NOMO-1 treated with DMSO at 0.1 percent for 48 hours (cell line): ENCODE results near the gene CD248.
A peak's percentile ranks its signal among the peaks of the same experiment; 100 is the strongest.
"Not testable (repeated sequence)": the region's sequence is repeated elsewhere in the genome, so short reads cannot be mapped to it uniquely, and the experiment has no call there.

Experiments
- DNase-seq: peaks from one replicate; lab custom pipeline; 2025; ENCODE audit not compliant: unreplicated experiment; lab: John Stamatoyannopoulos, UW

The CD248 gene, protein sequence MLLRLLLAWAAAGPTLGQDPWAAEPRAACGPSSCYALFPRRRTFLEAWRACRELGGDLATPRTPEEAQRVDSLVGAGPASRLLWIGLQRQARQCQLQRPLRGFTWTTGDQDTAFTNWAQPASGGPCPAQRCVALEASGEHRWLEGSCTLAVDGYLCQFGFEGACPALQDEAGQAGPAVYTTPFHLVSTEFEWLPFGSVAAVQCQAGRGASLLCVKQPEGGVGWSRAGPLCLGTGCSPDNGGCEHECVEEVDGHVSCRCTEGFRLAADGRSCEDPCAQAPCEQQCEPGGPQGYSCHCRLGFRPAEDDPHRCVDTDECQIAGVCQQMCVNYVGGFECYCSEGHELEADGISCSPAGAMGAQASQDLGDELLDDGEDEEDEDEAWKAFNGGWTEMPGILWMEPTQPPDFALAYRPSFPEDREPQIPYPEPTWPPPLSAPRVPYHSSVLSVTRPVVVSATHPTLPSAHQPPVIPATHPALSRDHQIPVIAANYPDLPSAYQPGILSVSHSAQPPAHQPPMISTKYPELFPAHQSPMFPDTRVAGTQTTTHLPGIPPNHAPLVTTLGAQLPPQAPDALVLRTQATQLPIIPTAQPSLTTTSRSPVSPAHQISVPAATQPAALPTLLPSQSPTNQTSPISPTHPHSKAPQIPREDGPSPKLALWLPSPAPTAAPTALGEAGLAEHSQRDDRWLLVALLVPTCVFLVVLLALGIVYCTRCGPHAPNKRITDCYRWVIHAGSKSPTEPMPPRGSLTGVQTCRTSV

DNA sequence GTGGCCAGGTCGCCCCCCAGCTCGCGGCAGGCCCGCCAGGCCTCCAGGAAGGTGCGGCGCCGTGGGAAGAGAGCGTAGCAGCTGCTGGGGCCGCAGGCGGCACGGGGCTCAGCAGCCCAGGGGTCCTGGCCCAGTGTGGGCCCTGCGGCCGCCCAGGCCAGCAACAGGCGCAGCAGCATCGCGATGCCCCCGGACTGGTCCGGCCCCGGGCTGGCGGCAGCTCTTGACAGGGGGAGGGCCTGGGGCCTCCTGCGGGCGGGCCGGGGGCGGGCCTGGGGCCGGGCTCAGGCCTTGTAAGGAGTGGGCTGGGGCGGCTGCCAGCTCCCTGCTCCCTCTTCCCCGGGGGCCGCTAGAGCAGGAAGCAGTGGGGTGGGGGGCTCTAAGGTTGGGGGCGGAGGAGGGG, at the start of gene CD248:
Gene CD248 (minus strand): TSS at position 196 of the 403 bp plus-strand sequence. CDS start 17 bp downstream, at position 179.
- no peak for DNase-seq

DNA sequence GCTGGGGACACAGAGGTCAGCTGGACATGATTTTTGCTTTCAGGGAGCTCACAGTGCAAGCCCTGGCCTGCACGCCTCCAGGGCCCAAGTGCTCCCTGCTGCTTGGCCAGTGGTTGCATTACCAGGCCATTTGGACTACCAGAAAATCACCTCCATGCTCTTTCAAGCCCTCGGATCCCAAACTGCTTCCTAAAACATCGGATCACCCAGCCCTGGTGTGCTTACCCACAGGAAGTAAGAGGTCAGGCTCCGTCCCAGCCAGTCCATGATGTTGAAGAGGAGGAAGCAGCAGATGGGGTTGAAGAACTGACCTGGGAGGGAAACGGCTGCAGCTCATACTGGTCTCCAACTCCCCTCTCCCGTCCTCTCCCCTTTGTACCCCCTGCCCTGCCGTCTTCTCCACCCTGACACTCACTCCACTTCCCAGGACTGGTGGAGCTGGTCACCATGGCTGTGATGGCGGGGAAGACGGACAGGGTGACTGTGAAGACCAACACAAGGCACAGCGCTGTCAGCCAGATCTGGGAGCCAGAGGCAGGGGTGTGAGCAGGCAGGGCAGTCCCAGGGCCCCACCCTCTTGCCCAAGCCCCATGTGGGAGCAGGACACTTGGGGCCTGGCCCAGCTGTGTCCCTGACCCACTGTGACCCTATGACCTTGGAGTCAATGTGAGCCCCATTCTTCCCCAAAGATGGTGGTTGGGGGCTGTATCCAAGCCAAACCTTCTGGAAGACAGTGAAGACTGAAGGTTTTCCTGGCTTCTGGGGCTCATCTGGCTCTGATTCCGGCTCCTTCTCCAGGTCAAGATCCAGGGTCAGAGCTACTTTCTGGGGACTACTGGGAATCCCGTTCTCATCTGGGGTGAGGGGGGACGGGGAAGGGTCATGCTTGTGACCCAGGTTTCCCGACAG, 49.1 kb upstream of the CD248 start:
- DNase-seq = no peak

DNA sequence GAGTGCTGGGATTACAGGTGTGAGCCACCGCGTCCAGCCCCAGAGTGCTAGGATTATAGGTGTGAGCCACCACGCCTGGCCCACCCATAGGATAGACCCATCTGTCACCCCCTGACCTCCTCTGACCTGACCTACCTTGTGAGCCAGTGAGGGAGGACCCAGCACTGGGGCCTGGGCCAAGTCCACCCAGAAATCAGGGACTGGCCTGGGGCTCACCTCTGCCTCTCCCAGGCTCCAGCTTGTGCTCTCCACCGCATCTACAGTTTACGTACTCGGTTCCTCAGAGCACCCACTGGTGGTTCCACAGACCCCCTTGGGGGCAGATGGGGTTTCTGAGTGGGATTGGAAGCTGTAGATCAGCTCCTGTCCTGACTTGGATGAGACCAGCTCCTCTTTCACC, 48.3 kb upstream of the CD248 start:
- no peak for DNase-seq

DNA sequence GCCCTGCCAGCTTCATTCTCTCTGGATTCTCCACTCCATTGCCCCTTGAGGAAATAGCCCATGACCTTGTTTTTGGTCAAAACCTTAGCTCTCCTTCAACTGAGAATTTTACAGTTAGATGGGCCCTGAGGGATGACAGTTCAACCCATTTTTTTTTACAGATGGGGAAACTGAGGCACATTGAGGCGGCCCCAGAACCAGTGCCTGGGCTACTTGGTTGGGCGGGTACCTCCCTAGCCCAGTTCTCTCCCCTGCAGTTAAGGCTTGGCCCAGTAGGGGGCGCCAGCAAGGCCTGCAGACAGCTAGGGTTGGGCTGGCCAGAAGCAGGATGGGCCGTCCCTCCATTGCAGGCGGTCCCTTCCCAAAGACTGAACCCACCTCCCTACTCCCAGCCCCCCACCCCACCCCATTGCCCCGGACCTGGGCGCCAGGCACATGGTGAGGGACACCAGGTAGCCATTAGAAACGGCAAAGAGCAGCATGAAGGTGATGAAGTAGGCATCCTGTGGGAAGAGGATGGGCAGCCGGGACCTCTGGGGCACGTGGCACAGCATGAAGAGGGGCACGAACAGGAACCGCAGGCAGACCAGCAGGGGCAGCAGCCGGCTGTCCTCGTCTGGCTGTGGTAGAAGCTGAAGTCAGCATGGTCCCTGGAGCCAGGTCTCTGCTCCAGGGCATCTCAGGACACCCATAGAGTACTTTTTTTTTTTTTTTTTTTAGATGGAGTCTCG, 47.1 kb upstream of the CD248 start:
- DNase-seq = no peak

DNA sequence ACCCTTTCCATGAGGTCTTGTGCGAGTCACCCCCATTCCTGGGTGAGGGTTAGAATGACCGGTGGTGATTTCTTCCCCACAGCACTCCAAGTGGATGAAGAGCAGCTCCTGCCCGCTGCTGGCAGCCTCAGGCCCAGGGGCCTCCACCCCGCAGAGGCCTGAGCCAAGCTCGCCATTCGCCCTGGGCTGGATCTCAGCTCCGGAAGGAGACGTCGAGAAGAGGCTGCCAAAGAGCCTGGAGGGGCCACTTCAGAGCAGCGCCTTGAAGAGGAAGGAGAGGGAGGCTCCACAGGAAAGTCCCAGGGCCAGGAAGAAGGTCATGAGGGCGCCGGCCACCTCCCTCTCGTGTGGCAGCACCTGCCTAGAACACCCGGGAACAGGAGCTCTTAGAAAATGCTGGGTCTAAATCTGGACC, 46.4 kb upstream of the CD248 start:
- no peak for DNase-seq

DNA sequence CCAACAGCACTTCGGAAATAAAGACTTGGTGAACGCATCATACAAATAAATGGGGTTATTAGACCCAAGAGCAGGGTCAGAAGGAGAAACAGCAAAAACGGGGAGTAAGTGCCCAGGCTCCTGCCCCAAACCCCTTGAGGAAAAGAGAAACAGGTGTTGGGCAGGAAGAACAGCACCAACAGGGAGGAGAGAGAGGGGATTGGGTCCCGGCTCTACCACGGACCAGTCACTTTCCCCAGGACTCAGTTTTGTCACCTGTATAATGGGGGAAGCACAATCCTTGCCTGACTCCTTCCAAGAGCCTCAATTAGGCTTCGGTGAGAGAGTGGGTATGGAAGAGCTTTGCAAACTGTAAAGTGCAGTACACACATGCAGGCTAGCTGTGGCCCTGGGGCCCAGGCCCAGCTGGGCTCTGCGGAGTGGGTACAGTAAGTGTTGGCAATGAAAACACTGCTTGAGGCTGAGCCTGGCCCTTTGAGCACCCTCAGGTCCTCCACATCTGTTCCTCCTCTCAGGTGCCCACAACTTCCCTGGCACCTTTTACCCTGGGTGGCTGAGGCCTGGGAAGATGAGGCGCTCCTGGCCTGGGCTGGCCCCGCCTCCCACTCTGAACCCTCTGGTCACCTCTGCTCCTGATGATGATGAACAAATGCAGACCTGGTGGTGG, 45.8 kb upstream of the CD248 start:
- no peak for DNase-seq

DNA sequence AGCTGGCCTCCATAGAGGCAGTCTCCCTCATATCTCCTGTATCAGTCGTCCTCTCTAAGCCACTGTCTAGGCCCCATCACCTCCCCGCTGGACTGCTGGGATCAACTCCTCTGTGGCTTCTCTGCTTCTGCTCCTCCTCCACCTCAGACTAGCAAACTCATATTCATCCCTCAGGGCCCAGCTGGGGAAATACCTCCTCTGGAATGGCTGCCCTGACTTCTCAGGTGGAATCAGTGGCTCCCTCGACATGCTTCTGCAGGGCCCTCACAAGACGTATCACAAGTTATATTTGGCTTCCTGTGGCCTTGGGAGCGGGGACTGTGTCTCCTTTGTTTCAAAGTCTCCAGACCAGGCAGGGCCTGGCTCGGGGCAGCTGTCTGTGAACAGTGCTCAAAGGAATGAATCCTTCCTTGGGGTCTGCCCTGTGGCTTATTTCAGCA, 44.7 kb upstream of the CD248 start:
- DNase-seq = no peak

DNA sequence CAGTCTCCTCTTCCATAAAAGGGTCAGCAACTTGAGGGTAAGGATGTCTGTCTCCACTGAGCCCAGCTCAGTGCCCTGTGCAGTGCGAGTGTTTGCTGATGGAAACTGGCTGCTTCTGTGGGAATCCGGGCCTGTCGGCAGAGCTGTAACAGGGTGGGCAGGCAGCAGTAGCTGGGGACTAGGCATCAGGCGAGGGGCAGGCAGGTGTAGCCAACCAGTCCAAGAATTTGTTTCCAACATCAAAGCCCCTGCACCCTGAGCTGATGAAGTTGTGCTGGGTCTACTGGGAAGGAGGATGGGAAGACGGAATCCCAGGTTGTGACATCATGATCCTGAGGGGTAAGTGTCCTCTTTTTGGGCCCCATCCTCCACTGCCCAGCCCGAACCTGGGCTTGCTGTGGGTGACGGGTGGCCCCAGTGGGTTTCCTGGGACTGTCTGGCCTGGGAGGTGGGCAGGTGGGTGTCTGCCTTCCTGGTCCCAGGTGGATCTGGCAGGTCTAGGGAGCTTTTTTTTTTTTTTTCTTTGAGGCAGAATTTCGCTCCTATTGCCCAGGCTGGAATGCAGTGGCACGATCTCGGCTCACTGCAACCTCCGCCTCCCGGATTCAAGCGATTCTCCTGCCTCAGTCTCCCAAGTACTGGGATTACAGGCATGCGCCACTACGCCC, 43.7 kb upstream of the CD248 start:
- no peak for DNase-seq

DNA sequence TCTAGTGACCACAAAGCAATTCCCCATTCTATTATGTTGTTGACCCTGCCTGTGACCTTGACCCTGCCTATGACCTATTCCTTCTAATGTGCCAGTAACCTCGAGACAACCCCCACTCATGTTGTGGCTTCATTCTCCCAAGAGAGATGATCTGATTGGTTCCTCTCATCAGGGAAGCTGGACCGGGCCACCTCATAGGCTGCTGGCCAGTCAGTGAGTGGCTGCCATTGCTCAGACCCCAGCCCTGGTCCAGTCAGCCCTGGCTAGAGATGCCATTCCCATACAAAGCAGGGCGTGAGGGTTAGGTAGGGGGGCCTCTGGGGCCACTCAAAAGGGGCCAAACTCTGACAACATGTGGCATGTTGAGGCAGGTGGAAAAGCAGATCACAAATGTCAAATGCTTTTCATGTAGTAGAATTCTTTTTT, 42.8 kb upstream of the CD248 start:
- no peak for DNase-seq

DNA sequence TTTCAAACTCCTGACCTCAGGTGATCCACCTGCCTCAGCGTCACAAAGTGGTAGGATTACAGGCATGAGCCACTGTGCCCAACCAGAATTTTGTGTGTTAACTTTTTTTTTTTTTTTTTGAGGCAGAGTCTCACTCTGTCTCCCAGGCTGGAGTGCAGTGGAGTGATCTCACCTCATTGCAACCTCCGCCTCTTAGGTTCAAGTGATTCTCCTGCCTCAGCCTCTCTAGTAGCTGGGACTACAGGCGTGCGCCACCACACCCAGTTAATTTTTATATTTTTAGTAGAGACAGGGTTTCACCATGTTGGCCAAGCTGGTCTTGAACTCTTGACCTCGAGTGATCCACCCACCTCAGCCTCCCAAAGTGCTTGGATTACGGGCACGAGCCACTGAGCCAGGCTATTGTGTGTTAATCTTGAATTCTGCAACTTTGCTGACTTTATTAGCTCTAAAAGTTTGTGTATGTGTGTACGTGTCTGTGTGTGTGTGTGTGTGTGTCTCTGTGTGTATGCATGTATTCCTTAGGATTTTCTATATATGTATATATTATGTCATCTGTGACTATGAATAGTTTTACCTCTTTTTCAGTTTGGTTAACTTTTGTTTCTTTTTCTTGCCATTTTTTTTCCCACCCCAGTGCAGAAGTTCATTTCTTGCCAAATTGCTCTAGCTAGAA, 33.9 kb upstream of the CD248 start:
- DNase-seq = not testable (repeated sequence)

DNA sequence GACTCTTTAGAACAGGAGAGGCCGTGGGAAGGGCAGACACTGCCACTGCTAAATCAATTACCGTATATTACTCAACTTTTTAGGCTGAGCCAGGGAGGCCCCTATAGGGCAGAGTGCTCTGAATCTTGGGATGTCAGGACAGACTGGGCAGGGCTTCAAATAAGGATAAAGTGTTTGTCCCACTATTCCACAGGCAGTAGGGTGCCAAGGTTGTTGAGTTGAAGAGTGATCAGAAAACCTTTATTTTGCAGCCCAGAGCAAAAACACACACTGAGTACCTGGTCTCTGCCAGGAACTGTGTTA, 32.2 kb upstream of the CD248 start:
- DNase-seq = no peak

DNA sequence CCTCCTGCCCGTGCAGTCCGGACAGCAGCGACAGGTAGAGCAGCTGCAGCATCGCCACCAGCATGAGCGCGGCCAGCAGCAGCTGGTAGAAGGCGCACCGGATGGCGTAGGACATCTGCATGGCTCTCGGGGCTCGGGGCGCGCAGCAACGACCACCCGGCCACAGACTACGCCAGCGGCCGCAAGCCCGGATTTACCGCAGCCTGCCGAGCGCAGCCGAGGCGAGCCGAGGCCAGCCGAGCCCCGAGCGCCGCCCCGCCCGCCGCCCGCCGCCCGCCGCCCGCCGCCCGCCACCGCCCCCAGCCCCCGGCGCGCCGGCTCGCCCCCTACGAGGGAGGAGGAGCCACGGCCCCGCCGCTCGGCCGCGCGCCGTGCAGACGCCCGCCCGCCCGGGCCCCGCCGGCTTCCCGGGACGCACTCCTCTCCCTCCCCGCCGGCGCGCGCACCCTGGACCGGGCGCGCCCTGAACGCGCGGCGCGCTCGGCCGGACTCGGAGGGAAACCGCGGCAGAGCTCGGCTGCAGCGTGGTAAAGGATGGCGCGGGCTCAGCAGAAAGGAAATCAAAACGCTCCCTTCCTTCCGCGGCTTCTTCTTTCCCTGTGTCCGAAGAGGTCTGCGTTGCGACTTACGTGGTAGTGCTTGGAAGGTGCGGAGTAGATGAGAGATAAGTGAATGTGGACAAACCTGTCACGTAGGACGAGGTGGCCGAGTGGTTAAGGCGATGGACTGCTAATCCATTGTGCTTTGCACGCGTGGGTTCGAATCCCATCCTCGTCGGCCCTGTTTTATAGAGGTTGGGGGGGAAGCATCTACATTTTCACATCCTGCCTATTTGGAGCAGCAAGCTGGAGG, 30.8 kb upstream of the CD248 start, which contains the start of gene B4GAT1:
Gene B4GAT1 (minus strand): TSS at position 205 of the 852 bp plus-strand sequence. CDS start 84 bp downstream, at position 121.
- peak; percentile 79 for DNase-seq

DNA sequence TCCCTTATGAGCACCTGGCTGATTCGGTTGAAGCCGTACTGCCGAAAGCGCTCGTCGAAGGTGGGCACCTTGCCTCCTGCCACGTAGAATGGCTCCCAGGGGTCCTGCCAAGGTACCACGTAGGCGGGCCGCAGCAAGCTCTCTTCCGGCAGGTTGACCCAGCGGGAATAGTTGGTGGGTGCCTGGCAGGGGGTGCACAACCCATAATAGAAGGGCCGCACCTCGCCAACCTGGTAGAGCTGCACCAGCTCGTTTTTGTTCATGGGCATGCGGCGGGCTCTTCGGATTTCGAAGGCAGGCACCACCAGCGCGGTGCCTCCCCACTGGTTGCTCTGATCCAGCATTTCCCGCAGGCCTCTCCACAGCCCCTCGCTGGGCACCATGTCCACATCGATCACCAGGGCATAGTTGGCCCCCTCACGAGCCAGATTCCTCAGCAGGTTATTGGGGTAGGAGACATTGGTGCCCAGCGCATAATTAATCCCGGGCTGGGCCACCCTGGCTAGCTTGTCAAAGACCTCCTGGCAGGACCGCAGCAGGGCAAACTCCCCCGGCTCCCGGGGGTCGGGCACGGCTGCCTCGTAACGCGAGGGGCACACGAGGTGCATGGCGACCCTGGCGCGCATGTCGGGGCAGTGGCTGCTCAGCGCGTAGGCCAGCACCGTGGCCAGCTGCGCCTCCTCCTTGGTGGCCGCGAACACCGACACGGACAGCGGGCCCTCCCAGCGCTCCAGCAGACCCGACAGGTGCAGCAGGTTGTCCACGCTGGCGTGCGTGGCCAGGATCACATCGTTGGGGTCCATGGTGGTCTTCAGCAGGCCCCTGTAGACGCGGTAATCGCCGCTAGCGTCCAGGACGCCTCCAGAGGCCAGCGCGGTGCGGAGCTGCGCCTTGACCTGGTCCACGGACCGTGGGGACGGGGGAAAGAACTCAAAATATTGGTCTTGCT, 29.9 kb upstream of the CD248 start:
- no peak for DNase-seq

DNA sequence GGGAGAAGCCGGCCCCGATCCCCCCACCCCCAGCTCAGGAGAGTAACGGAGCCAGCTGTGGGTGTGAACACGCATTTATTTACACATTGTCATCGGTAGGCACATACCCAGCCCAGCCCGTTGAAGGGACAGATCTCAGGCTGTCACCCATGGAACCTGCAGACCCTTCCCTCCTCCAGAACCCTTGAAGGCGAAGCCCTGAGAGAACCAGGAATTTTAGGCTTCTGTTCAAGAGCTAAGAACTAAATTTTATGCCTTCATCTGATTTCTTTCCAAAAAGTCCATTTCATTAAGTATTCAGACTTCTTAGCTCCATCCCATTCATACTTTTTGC, 28.4 kb upstream of the CD248 start:
- no peak for DNase-seq

DNA sequence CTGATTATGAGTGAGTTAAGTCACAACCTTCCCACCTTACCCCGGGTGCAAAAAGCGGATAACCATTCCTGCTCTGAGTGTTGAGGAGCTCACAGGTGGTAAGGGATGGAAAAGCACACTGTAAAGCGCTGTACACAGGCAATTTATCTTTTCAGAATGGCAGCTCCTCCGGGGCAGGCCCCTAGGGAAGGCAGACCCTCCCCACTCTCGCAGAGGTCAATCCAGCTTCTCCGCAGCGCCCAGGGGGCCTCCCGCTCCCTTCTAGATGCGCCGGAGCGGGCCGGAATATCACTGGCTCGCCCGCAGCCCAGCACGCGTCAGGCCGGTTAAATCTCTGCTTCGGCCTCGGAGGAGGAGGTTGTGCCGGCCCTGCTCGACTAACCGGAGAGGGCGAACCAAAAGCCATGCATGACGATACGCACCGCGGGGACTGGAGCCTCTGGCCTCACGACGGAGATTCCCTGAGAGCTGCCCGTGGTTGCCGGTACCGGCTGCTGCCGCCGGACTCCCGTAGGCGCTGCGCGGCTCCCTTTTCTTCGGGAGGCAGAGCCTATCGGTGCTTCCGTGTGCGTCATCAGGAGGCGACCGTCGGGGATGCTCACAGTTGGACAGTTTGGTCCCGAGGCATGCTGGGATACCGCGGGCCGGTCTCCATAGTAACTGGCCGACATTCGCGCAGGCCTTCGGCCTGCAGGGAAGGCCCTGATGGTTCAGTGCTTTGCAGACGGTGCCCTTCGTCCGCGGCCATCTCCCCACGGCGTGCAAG, 27.9 kb upstream of the CD248 start, which contains the start of gene BRMS1:
Gene BRMS1 (minus strand): TSS at position 555 of the 766 bp plus-strand sequence. CDS start 2,870 bp downstream, outside the sequence.
- peak; percentile 95 for DNase-seq

DNA sequence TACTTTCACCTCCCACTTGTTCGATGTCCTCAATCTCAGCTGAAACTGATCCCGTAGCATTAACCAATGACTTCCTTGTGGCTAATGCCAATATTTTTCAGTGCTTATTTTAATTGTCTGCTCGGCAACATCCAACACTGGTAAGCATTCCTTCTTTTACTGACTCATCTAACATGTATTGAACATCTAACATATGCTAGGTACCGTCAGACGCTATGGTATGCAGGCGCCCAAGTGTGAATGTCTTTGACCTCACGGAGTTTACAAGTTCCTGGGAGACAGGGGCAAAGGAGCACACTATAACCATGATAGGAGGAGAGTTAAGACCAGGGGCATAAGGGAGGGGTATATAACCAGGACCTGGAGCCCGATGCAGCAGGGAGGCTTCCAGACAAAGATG, 26.3 kb upstream of the CD248 start:
- DNase-seq = no peak
